CD4-positive, alpha-beta memory T cell (primary cell): ENCODE measurements around the gene MAN2A1. TPM values are rescaled to one million over a fixed set of nuclear protein-coding genes. Genes with fewer than 3 reads are reported as not detected.

ENCODE experiments used
- CTCF ChIA-PET: fragments of 350-600 bp; sonication (Branson Sonifier 250); formaldehyde crosslinking; loops from one replicate; lab custom pipeline; 2021; ENCODE audit warnings: inconsistent platforms; ENCODE audit not compliant: partially characterized antibody; lab: Charles Lee
- POLR2A ChIA-PET: fragments of 350-600 bp; sonication (Branson Sonifier 250); formaldehyde crosslinking; loops from one replicate; lab custom pipeline; 2021; ENCODE audit not compliant: partially characterized antibody; lab: Charles Lee
- DNase-seq, 5 donors: peaks; one replicate each; pipeline versions ENCODE4 v3.0.0 to v3.0.0-alpha.2; 2020 to 2022; ENCODE audit warnings: mixed read lengths in 1 of 5
- H3K27ac ChIP-seq: one replicate; pipeline ENCODE4 v1.7.0; 2013; ENCODE audit warnings: low read depth, low read length
- H3K27me3 ChIP-seq: 2 replicates; pipeline ENCODE4 v1.7.0; 2013; ENCODE audit warnings: mild to moderate bottlenecking, low read length, moderate library complexity; ENCODE audit not compliant: insufficient read depth
- H3K36me3 ChIP-seq: 2 replicates; pipeline ENCODE4 v1.7.0; 2013; ENCODE audit warnings: mild to moderate bottlenecking, low read length, moderate library complexity; ENCODE audit not compliant: insufficient read depth
- H3K4me1 ChIP-seq: 2 replicates; pipeline ENCODE4 v1.7.0; 2013; ENCODE audit warnings: mild to moderate bottlenecking, low read length, moderate library complexity; ENCODE audit not compliant: insufficient read depth
- H3K4me3 ChIP-seq, 2 donors: one replicate each; pipeline ENCODE4 v1.7.0; 2013; ENCODE audit warnings: low read length in 2 of 2, mild to moderate bottlenecking in 1 of 2
- H3K9me3 ChIP-seq, 2 donors: one replicate each; pipeline ENCODE4 v1.7.0; 2013; ENCODE audit warnings: low read length in 2 of 2, control low read depth in 1 of 2; ENCODE audit not compliant: control insufficient read depth in 1 of 2
- H3K27ac Mint-ChIP-seq, 7 donors: one replicate each; pipeline ENCODE4 v1.8.0; 2020 to 2021; ENCODE audit warnings: mixed read lengths in 7 of 7, mild to moderate bottlenecking in 6 of 7, inconsistent platforms in 3 of 7, moderate library complexity in 3 of 7
- H3K27me3 Mint-ChIP-seq, 2 donors: one replicate each; pipeline ENCODE4 v1.8.0; 2020 to 2021; ENCODE audit warnings: mixed read lengths in 2 of 2
- H3K36me3 Mint-ChIP-seq, 2 donors: one replicate each; pipeline ENCODE4 v1.8.0; 2020 to 2021; ENCODE audit warnings: mixed read lengths in 2 of 2, inconsistent platforms in 1 of 2, mild to moderate bottlenecking in 1 of 2
- H3K4me1 Mint-ChIP-seq, 4 donors: one replicate each; pipeline ENCODE4 v1.8.0; 2020 to 2021; ENCODE audit warnings: mixed read lengths in 4 of 4, mild to moderate bottlenecking in 1 of 4
- H3K4me3 Mint-ChIP-seq, 8 donors: one replicate each; pipeline ENCODE4 v1.8.0; 2020 to 2021; ENCODE audit warnings: mixed read lengths in 8 of 8, mild to moderate bottlenecking in 7 of 8, moderate library complexity in 6 of 8, inconsistent platforms in 3 of 8
- H3K9me3 Mint-ChIP-seq, 8 donors: one replicate each; pipeline ENCODE4 v1.8.0; 2020 to 2021; ENCODE audit warnings: mixed read lengths in 8 of 8, mild to moderate bottlenecking in 5 of 8, inconsistent platforms in 3 of 8, moderate library complexity in 1 of 8
- intact Hi-C: fragments of 100-400 bp; cut with micrococcal nuclease; formaldehyde crosslinking; loops from one replicate; pipeline ENCODE4 v1.15.1; 2023
- polyA plus RNA-seq, 2 donors: library from polyadenylated mRNA; unstranded; fragments of 300-500 nt; fragmentation: Illumina TruSeq; gene quantifications; one replicate each; pipeline ENCODE4 v1.2.3, GENCODE V29; 2021
- total RNA-seq, 2 experiments: library from RNA; stranded (reverse); gene quantifications; one replicate each; pipeline ENCODE4 v1.2.3, GENCODE V29; 2021

MAN2A1 gene
- total and polyA plus RNA-seq, 4 experiments from 2014 or later = 21.0 to 81.0 (median 51.9) TPM

DNA sequence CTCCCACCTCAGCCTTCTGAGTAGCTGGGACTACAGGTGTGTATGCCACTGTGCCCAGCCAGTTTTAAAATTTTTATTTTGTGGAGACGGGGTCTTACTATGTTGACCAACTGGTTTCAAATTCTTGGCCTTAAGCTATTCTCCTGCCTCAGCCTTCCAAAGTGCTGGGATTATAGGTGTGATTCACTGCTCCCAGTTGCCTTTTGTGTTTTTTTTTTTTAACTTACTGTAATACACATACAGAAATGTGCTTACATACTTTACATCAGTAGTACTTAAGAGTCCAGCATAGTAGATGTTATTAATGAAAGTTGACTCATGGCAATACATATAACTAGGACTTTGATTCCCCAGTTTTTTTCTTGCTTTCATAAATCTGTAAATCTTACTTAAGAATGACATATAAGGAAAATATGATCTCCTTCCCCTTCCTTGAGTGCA lies 4.7 kb downstream of the MAN2A1 start:
- H3K27me3 ChIP-seq = no peaks in the 10 kb centered on the region
- DNase-seq = no peak
- CTCF ChIA-PET = interaction anchor here (0.5 to 1.6 kb wide), 2 partner anchors 94 to 931 kb away, joined by 3 to 4 read pairs; no protein-coding TSS in a partner anchor
- H3K4me3 ChIP-seq = no peak overlapping the region
- H3K27ac Mint-ChIP-seq = peak overlapping the region; percentile 15 to 79 (median 53)
- no peak overlapping the region for H3K27ac ChIP-seq
- H3K27me3 Mint-ChIP-seq = no peaks in the 10 kb centered on the region
- POLR2A ChIA-PET = no interaction called here
- H3K4me3 Mint-ChIP-seq = peak overlapping the region; percentile 58 to 96 (median 88)
- intact Hi-C loops = loop anchor here (5.0 kb wide), 1 partner anchor 1398 kb away; the partner anchor contains the start of gene WDR36
- H3K36me3 ChIP-seq = no peaks in the 10 kb centered on the region
- no peaks in the 10 kb centered on the region for H3K9me3 ChIP-seq
- H3K4me1 ChIP-seq = peaks cover 75% of the 10 kb centered on the region
- H3K36me3 Mint-ChIP-seq = peaks cover 11% of the 10 kb centered on the region in 2 donors
- H3K4me1 Mint-ChIP-seq = peaks cover 61 to 88% (median 77%) of the 10 kb centered on the region in 4 donors
- no peaks in the 10 kb centered on the region for H3K9me3 Mint-ChIP-seq

DNA sequence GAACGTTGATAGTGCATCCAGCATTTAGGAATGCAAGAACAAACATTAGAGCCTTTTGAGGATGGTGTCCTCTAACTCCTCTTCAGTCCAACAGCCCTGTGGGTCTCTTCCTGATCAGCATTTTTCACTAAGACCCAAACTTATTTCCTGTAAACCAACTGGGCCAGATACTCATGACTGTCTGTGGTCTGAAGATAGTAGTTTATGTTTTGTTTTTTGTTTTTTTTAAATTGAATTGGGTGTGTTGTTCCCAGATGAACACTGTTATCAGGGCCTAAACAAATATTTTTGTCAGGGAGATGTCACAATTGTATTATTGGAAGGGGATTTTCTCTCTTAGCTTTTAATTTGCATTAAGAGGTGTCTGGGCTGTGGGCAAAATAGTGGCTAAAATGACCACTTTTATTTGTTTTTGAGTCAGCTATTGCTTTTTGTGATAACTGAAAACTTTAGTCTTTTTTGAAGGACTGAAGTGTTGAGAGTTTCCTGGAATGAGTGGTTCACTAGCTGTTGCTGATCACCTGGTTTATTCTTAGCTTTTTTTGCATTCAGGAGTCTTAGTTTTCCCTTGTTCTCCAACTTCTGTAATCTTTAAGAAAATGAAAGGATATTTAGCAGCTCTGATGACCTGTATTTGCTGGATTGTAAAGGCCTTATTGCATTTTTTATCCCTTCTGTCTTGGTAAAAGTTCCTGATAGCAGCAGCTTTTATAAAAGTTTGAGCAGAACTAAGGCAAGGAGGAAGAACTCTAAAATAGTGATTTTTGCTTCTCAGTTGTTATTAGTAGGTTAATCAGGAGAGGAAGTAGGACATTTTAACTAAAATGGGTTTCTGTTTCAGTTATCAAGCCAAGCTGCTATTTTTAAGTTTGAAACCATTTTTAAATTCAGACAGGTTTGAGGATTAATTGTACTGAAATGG lies 5.5 kb downstream of the MAN2A1 start:
- Mint-ChIP-seq H3K27ac (peak overlapping the region; percentile 15 to 86 (median 76)), H3K27me3 (no peaks in the 10 kb centered on the region), H3K4me3 (peak overlapping the region; percentile 54 to 96 (median 80)), H3K4me1 (peaks cover 66 to 96% (median 82%) of the 10 kb centered on the region in 4 donors), H3K9me3 (no peaks in the 10 kb centered on the region), H3K36me3 (peaks cover 15 to 18% of the 10 kb centered on the region in 2 donors)
- CTCF ChIA-PET = interaction anchor here (0.5 to 1.6 kb wide), 4 partner anchors 93 to 930 kb away, joined by 3 to 4 read pairs (median 3); no protein-coding TSS in a partner anchor
- Histone ChIP-seq H3K27ac (peak overlapping the region; percentile 33), H3K4me3 (no peak overlapping the region), H3K4me1 (peaks cover 83% of the 10 kb centered on the region), H3K9me3 (no peaks in the 10 kb centered on the region), H3K27me3 (no peaks in the 10 kb centered on the region), H3K36me3 (no peaks in the 10 kb centered on the region)
- POLR2A ChIA-PET = interaction anchor here (0.6 to 1.2 kb wide), 2 partner anchors 48 to 162 kb away, joined by 3 to 9 read pairs; no protein-coding TSS in a partner anchor
- DNase-seq = no peak
- intact Hi-C loops = no loop called here

DNA sequence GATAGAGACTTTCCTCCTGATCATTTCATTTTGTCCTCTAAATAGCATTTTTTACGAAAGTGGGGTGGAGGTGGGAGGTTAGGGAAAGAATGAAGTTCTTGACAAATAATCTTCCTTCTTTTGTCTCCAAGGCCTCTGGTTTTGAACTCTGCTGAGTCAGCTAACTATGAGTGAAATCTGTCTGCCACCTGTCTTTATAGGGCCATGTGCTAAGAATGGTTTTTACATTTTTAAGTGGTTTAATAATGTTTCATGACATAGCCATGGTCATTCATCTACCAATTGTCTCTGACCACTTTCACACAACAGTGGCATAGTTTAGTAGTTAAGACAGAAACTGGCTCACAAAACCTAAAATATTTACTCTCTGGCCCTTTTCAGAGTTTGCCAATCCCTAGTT lies 7.6 kb downstream of the MAN2A1 start:
- POLR2A ChIA-PET = no interaction called here
- H3K4me3 ChIP-seq = no peak overlapping the region
- no peaks in the 10 kb centered on the region for H3K27me3 ChIP-seq
- H3K27ac Mint-ChIP-seq = no peak overlapping the region
- DNase-seq = no peak
- H3K9me3 Mint-ChIP-seq = no peaks in the 10 kb centered on the region
- H3K4me3 Mint-ChIP-seq = peak overlapping the region in 2 of 8 donors; percentile 12 to 21
- H3K4me1 Mint-ChIP-seq = peaks cover 75 to 100% (median 88%) of the 10 kb centered on the region in 4 donors
- no peaks in the 10 kb centered on the region for H3K27me3 Mint-ChIP-seq
- H3K36me3 ChIP-seq = no peaks in the 10 kb centered on the region
- no peaks in the 10 kb centered on the region for H3K9me3 ChIP-seq
- peaks cover 91% of the 10 kb centered on the region for H3K4me1 ChIP-seq
- no peak overlapping the region for H3K27ac ChIP-seq
- H3K36me3 Mint-ChIP-seq = peaks cover 17 to 18% of the 10 kb centered on the region in 2 donors
- CTCF ChIA-PET = interaction anchor here (1.2 to 1.9 kb wide), 2 partner anchors 7 to 13 kb away, joined by 3 to 5 read pairs; partner anchors contain the start of gene MAN2A1
- intact Hi-C loops = no loop called here

DNA sequence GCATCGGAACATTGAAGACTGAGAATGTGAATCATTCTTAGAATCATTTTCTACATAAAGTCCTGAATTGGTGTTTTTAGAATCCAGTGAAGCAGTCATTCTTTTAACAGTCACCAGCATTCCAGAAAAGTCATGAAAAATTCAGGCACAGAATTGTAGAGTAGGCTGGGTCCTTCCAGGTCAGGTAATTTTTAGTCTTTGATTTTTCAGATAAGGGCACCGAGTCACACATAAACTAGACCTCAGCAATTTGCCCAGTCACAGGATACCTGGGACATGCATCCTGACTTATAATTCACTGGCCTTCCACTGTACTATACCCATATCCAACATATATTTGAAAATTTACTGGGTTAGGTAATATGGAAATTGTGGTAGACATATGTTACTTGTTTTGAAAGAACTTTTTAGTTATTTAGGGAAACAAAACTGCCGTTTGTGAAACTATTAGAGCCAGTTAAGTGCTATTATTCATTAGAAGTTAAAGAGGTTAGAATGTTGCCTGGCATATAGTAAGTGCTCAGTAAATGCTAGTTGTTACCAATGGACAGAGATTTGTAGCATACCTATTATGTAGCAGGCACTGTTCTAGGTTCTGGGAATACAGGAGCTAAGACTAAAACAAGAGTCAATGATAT lies 10.9 kb downstream of the MAN2A1 start:
- Histone ChIP-seq H3K4me1 (peaks cover 92% of the 10 kb centered on the region), H3K27ac (no peak overlapping the region), H3K9me3 (no peaks in the 10 kb centered on the region), H3K27me3 (no peaks in the 10 kb centered on the region), H3K4me3 (no peak overlapping the region), H3K36me3 (no peaks in the 10 kb centered on the region)
- H3K4me1 Mint-ChIP-seq = peaks cover 64 to 90% (median 76%) of the 10 kb centered on the region in 4 donors
- peaks cover 17 to 18% of the 10 kb centered on the region in 2 donors for H3K36me3 Mint-ChIP-seq
- CTCF ChIA-PET = interaction anchor here (1.4 kb wide), 1 partner anchor 9 kb away, joined by 7 read pairs; no protein-coding TSS in a partner anchor
- no peaks in the 10 kb centered on the region for H3K27me3 Mint-ChIP-seq
- intact Hi-C loops = no loop called here
- POLR2A ChIA-PET = interaction anchor here (1.7 kb wide), 1 partner anchor 10 kb away, joined by 18 read pairs; the partner anchor contains the start of gene MAN2A1
- no peak overlapping the region for H3K27ac Mint-ChIP-seq
- no peaks in the 10 kb centered on the region for H3K9me3 Mint-ChIP-seq
- DNase-seq = no peak
- H3K4me3 Mint-ChIP-seq = peak overlapping the region in 2 of 8 donors; percentile 13 to 64

DNA sequence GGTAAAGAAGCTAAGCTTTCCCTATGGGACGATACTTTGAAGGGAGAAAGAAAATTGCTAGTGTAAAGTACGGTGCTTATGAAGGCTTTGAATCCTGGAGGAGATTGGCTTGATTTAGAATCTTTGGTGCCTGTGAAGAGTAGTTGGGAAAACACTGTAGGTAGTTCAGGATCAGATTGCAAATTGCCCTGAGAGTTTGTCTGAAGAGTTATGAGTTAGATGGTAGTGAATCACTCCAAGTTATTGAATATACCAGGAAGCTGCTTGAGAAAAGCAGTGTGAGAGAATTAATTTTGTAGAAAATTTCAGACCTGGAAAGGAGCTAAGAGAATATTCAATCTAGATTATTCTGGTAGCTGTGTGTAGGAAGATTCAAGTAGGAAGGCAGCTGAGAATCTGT lies 11.5 kb downstream of the MAN2A1 start:
- Histone ChIP-seq H3K4me1 (peaks cover 92% of the 10 kb centered on the region), H3K27me3 (no peaks in the 10 kb centered on the region), H3K36me3 (no peaks in the 10 kb centered on the region), H3K4me3 (no peak overlapping the region), H3K27ac (no peak overlapping the region), H3K9me3 (no peaks in the 10 kb centered on the region)
- peak overlapping the region in 1 of 7 donors; percentile 6 for H3K27ac Mint-ChIP-seq
- H3K4me1 Mint-ChIP-seq = peaks cover 66 to 90% (median 77%) of the 10 kb centered on the region in 4 donors
- no peak for DNase-seq
- H3K9me3 Mint-ChIP-seq = no peaks in the 10 kb centered on the region
- CTCF ChIA-PET = interaction anchor here (1.4 kb wide), 1 partner anchor 10 kb away, joined by 7 read pairs; no protein-coding TSS in a partner anchor
- intact Hi-C loops = no loop called here
- H3K27me3 Mint-ChIP-seq = no peaks in the 10 kb centered on the region
- peaks cover 18 to 21% of the 10 kb centered on the region in 2 donors for H3K36me3 Mint-ChIP-seq
- peak overlapping the region in 2 of 8 donors; percentile 16 to 60 for H3K4me3 Mint-ChIP-seq
- POLR2A ChIA-PET = interaction anchor here (1.7 kb wide), 1 partner anchor 11 kb away, joined by 18 read pairs; the partner anchor contains the start of gene MAN2A1

DNA sequence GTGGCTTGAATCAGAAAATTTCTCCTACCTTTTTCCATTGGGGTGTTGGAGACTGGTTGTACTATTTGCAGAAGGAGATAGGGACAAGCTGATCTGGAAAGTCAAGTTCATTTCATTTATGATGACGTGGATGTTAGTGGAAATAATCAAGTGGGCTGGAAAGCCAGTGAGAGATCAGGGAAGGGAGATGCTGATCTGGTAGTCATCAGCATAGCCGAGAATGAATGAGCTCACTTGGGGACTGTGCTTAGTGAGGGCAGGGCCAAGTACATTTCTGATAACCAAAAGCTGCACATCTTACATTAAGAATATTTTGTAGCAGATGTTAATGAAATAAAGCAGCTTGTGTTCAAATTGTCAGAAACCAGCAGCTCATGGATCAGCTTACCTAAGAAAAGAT lies 12.1 kb downstream of the MAN2A1 start:
- Histone ChIP-seq H3K27me3 (no peaks in the 10 kb centered on the region), H3K27ac (no peak overlapping the region), H3K4me3 (no peak overlapping the region), H3K4me1 (peaks cover 91% of the 10 kb centered on the region), H3K36me3 (no peaks in the 10 kb centered on the region), H3K9me3 (no peaks in the 10 kb centered on the region)
- no peak for DNase-seq
- CTCF ChIA-PET = interaction anchor here (1.4 kb wide), 1 partner anchor 10 kb away, joined by 7 read pairs; no protein-coding TSS in a partner anchor
- Mint-ChIP-seq H3K9me3 (no peaks in the 10 kb centered on the region), H3K36me3 (peaks cover 18 to 20% of the 10 kb centered on the region in 2 donors), H3K27me3 (no peaks in the 10 kb centered on the region), H3K4me3 (peak overlapping the region in 1 of 8 donors; percentile 60), H3K4me1 (peaks cover 64 to 90% (median 76%) of the 10 kb centered on the region in 4 donors), H3K27ac (peak overlapping the region in 2 of 7 donors; percentile 38 to 78)
- POLR2A ChIA-PET = interaction anchor here (0.9 to 1.7 kb wide), 2 partner anchors 9 to 12 kb away, joined by 5 to 18 read pairs; partner anchors contain the start of gene MAN2A1
- intact Hi-C loops = no loop called here
